ENCODE results near the gene UBE2J1.

The UBE2J1 gene

GRCh38 chr6:89364586-89364985 is 12.1 kb upstream of the UBE2J1 start:
- TF ChIP-seq PATZ1 (CRISPR knock-in tag; IDR thresholded peaks at IDR 0.05; ENCODE audit: borderline replicate concordance): no peak
- TF ChIP-seq GLIS3 (CRISPR knock-in tag; IDR thresholded peaks at IDR 0.05): no peak
- TF ChIP-seq OSR1 (CRISPR knock-in tag; IDR thresholded peaks at IDR 0.05): no peak
- TF ChIP-seq SNAI2 (CRISPR knock-in tag; IDR thresholded peaks at IDR 0.05): no peak
- TF ChIP-seq ZFP30 (CRISPR knock-in tag; IDR thresholded peaks at IDR 0.05): no peak
- TF ChIP-seq TSHZ2 (CRISPR knock-in tag; IDR thresholded peaks at IDR 0.05): no peak
- TF ChIP-seq ZNF70 (CRISPR knock-in tag; IDR thresholded peaks at IDR 0.05): no peak
- TF ChIP-seq PPARA (CRISPR knock-in tag; IDR thresholded peaks at IDR 0.05; ENCODE audit: borderline replicate concordance): no peak
- TF ChIP-seq ZNF565 (CRISPR knock-in tag; conservative IDR thresholded peaks at IDR 0.05; ENCODE audit: low read depth): no peak
- TF ChIP-seq ZNF8 (CRISPR knock-in tag; IDR thresholded peaks at IDR 0.05): no peak
- TF ChIP-seq CSRNP3 (CRISPR knock-in tag; IDR thresholded peaks at IDR 0.05): no peak
- no peak for TF ChIP-seq ZC3H10 (CRISPR knock-in tag; IDR thresholded peaks at IDR 0.05)
- no peak for ATAC-seq

- no peak for ATAC-seq
Measured at GRCh38 chr6:89361171-89361570, 8.6 kb upstream of the UBE2J1 start.

More at GRCh38 chr6:89361171-89361570, 8.6 kb upstream of the UBE2J1 start:
- TF ChIP-seq CSRNP3 (CRISPR knock-in tag; IDR thresholded peaks at IDR 0.05) (no peak), ZC3H10 (CRISPR knock-in tag; IDR thresholded peaks at IDR 0.05) (no peak), SNAI2 (CRISPR knock-in tag; IDR thresholded peaks at IDR 0.05) (no peak), CREB5 (CRISPR knock-in tag; IDR thresholded peaks at IDR 0.05; ENCODE audit: low read depth) (no peak), CSDC2 (CRISPR knock-in tag; IDR thresholded peaks at IDR 0.05) (no peak), ZNF565 (CRISPR knock-in tag; conservative IDR thresholded peaks at IDR 0.05; ENCODE audit: low read depth) (no peak), RARB (CRISPR knock-in tag; IDR thresholded peaks at IDR 0.05) (no peak), PATZ1 (CRISPR knock-in tag; IDR thresholded peaks at IDR 0.05; ENCODE audit: borderline replicate concordance) (no peak), PPARA (CRISPR knock-in tag; IDR thresholded peaks at IDR 0.05; ENCODE audit: borderline replicate concordance) (no peak), ZNF8 (CRISPR knock-in tag; IDR thresholded peaks at IDR 0.05) (no peak), ZFP30 (CRISPR knock-in tag; IDR thresholded peaks at IDR 0.05) (no peak), ARNTL (CRISPR knock-in tag; IDR thresholded peaks at IDR 0.05; ENCODE audit: borderline replicate concordance, low read depth) (no peak), ZNF70 (CRISPR knock-in tag; IDR thresholded peaks at IDR 0.05) (no peak), TOX (CRISPR knock-in tag; IDR thresholded peaks at IDR 0.05; ENCODE audit: borderline replicate concordance) (no peak), POU6F1 (CRISPR knock-in tag; IDR thresholded peaks at IDR 0.05; ENCODE audit: borderline replicate concordance, low read depth) (no peak)

All from SK-N-SH treated with all-trans-retinoic acid at 6 μM for 48 hours (cell line).